Stimulated activated CD4-positive, alpha-beta T cell treated with anti-CD3 and anti-CD28 coated beads, TNF-alpha, amount 100 ng/mL, for 24 hours (primary cell): Measurements from ENCODE around the gene IFT81.
"Not testable (repeated sequence)": the region's sequence is repeated elsewhere in the genome, so short reads cannot be mapped to it uniquely, and the experiment has no call there.

Experiments used
- DNase-seq, 3 experiments: peaks; one replicate each; pipeline ENCODE4 v3.0.0-alpha.2; 2020; ENCODE audit warnings: low read depth in 3 of 3

IFT81 gene

DNA sequence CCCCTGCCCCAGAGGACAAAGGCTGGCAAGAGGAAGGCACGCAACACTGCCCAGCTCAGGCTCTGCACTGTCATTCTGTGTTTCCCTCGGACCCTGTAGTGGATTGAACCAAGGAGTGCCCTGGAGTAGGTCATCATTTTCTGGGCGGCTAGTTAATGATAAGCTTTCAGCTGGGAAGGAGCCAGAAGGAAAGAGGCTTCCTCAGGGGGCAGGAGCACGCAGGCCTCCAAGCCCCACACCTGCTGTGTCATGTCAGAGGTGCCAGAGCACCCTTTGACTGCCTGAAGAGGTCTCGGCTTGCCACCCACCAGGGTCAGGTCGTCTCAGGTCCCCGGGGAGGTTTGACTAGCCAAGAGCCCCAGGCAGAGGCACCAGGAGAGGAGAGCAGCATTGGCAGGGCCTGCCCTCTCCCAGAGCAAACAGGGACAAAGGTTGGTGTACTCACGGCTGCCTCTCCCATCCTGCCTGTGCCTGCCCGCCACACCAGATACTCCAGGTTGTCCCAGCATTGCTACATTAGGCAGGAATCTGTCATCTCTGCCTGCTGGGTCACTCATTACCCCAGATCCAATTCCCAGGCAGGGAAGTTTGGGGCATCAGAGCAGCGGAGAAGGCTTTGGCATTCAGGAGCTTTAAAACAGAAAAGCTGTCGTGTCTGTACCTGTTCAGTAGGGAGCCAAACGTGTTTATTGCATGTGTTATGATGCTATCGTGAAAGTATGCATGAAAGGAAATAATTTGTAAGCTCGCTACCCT is 123.4 kb downstream of the IFT81 start:
- DNase-seq = no peak

DNA sequence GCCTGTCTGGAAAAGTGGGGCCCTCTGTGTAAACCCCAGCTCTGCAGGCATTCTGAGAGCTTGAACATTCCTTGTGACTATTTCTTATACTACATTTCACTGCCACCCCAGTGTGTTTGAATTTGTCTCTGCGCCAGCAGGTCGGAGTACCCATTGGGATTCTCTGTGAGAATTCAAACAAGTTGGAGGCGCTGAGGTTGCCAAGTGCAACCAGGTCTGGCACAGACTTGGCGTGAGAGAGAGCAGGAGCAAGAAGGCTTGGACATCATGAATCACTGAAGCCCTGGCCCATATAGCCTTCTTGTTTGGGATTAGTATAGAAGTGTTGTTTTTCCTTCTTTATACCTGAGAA is 123.9 kb downstream of the IFT81 start:
- DNase-seq = no peak

GRCh38 chr12:110249105-110249504 is 124.9 kb downstream of the IFT81 start:
- DNase-seq = no peak

DNA sequence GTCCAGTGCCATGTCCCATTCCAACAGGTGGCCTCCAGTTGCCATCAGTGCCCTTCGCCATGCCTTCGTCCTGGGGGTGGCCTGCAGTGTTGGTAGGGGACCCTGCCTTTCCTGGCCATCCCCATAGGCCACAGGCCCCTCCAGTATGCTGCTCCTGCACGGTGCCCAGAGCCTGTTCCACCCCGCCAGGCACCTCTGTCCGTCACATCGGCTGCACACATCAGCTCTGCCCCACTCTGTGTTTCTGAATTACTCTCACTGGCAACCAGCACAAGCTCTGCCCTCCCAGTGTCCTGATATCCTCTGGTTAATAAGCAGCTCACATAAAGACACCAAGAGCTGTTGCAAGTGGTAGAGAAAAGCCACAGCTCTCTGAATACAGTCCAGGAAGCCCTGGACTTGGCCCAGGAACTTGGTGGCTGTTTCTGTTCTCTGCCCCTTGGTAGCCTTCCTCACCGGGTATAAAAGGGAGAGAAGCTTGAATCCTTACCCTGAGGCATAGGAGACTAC is 125.6 kb downstream of the IFT81 start:
- DNase-seq = no peak

GRCh38 chr12:110251381-110251780 is 127.2 kb downstream of the IFT81 start:
- no peak for DNase-seq

- no peak for DNase-seq
Measured at GRCh38 chr12:110252716-110253115, 128.6 kb downstream of the IFT81 start.

DNA sequence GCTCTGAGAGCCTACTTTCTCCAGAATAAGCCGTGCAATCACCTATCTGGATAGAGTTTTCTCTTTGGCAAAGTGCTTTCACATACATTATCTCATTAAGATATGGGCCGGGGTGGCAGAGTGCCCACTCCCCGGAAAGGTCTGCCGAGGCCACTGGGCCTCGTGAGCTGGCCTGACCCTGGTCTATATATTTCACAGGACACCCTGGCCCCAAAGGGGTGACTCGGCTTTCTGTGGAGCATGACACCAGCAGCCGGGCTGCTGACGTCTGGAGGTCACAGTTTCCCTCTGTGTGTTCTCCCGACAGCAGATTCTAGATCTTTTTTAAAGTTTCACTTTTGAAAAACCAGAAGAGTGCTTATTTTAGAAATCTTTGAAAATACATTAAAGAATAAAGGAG is 129.0 kb downstream of the IFT81 start:
- DNase-seq = no peak

DNA sequence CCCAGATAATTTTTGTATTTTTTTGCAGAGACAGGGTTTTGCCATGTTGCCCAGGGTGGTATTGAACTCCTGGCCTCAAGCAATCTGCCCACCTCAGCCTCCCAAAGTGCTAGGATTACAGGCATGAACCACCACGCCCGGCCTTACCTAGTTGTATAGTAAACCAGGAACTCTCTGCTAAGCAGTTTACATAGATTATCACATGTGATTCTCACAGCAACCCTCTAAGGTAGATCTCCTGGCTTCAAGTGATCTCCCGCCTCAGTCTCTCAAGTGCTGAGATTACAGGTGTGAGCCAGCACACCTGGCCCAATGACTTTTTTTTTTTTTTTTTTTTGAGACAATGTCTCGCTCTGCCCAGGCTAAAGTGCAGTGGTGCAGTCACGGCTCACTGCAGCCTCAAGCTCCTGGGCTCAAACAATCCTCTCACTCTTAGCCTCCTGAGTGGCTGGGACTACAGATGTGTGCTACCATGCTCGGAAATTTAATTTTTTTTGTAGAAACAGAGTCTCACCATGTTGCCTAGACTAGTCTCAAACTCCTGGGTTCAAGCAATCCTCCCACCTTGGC is 130.9 kb downstream of the IFT81 start:
- no peak for DNase-seq

- not testable (repeated sequence) for DNase-seq
Measured at GRCh38 chr12:110255890-110256456, 131.8 kb downstream of the IFT81 start.

DNA sequence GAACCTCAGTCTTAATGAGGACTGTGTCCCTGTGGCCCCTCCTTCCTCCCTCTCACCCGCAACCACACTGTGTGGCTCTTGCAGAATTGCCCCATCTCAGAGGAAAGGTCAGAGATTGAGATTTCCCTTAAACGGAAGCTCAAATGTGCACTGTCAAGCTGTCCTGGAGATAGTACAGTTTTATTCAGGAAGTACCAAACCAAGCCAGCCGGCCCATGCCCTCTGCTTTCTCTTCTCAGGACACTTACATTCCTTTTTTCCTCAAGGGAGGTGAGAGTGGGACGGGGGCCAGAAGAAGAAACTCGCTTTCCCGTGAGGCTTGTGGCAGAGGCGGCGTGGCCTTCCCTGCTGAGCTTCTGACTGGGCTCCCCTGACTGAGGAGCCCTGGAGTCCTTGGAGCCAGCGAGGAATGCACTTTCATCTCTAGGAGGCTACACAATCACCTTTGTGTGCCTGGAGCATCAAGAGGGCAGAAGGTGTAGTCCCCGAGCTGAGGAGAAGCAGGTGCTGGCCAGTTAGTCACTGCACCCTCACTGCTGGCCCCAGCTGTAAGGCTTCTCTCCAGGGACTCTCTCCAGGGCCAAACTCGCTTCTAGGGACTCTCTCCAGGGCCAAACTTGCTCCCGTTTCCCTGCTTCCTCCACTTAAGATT is 132.7 kb downstream of the IFT81 start:
- DNase-seq = no peak

DNA sequence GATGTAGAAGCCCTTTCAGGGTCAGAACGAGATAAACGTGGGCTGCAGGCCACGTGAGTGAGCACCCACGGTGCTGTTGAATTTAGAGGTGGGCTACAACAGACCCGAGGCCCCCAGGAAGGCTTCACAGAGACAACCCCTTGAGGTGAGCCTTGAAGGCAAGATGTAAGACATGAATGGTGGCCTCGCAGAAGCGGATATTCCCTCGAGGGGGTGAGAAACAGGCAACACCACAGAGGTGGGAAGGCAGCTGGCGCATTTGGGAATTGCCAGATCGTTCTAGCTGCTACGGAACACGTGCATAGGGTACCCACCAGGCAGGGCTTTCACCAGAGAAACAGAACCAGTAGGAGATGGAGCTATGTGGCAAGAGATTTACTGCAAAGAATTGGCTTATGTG is 134.3 kb downstream of the IFT81 start:
- DNase-seq = no peak

- no peak for DNase-seq
Measured at GRCh38 chr12:110262442-110263388, 138.6 kb downstream of the IFT81 start.

DNA sequence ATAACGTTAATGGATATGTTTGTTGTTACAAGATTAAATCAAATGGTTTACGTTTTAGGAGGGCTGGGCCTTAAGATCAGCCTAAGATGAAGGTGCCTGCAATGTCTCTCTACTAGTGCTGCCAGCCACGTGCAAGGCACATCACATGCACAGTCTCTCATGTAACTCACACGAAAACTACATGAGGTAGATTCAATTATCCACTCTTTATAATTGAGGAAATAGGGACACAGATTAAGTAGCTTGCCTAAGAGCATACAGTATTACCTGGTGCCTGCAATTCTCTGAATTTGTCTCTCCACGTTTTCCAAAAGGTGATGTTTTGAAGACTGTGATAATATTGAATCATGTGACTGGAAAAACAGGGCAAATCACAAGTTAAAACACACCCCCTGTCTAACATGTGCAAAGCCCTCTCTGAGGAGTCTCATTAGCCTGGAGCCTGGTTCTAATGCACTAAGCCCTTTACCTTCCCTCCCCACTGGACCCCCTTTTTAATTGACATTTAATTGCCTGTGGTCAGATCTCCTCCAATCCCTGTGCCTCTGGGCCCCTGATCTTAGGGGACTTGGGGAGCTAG is 142.3 kb downstream of the IFT81 start:
- no peak for DNase-seq

DNA sequence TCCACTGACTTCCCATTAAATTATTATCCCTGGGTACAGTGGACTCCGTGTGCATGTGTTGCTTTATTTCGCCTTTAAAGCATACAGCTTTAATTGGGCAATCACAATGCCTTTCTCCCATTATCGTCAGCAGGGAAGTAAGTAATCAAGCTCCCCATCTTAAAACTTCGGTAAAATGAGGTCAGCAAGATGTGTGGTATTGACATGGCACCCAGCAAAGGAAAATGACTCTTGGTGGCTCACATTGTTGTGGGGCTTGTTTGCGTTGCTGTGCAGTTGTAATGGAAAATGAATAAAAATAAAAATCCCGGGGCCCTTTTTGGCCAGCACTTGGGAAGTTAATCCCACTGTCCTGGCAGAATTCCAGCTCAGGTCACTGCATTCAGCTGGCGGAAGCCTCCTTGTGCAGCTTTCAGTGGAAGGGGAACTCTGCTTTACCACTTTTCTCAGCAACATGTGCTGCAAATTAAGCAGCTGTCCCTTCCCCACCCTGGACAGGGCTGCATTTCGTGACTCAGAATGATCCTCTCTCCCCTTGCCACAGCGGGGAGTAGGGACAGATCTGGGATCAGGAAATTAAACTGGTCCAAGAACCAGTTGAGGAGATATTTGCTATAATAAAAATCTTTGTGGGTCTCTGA is 142.9 kb downstream of the IFT81 start:
- no peak for DNase-seq
